ENCODE measurements around the gene KRT3. TPM values are rescaled to one million over a fixed set of nuclear protein-coding genes. Genes with fewer than 3 reads are reported as not detected.

KRT3 gene
- total and polyA plus RNA-seq, 2 donors from 2014 or later: not detected

DNA sequence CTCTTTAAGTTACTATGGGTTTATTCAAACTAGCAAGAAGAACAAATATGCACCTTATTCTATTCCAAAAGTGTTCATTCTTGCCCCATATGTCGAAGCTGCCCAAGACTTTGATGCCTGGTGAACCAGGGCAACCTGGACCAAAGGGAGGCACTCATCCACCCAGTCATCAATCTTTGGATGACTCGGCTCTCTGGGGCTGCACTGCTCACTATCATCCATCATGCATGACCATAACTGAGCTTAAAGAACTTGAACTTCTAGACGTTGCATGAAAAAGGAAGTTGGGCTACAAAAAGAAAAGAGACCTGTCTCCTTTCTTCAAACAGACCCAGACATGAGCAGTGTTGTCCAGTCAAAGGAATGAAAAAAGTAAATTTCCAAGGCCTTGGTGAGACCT lies 16.8 kb upstream of the KRT3 start:
- peak in 3 of 5 donors; percentile 19 to 54 (median 39) for DNase-seq
- Histone ChIP-seq H3K4me3 (ENCODE audit: low read length in 3 of 3) (no peak overlapping the region), H3K36me3 (ENCODE audit: control insufficient read depth in 2 of 3, insufficient read depth in 3 of 3, low read length in 3 of 3) (no peaks in the 10 kb centered on the region), H3K4me1 (ENCODE audit: control insufficient read depth in 2 of 3, insufficient read depth in 2 of 3, low read depth in 1 of 3, low read length in 3 of 3) (no peaks in the 10 kb centered on the region), H3K9me3 (ENCODE audit: control insufficient read depth in 2 of 3, insufficient read depth in 1 of 3, low read length in 3 of 3) (no peaks in the 10 kb centered on the region), H3K27ac (ENCODE audit: low read depth in 2 of 2, low read length in 2 of 2) (no peak overlapping the region), H3K27me3 (ENCODE audit: control insufficient read depth, insufficient read depth, low read length) (no peaks in the 10 kb centered on the region), H3K9ac (ENCODE audit: low read length in 3 of 3) (no peak overlapping the region)
- no peak for FAIRE-seq
- TF ChIP-seq, protein P1, sequence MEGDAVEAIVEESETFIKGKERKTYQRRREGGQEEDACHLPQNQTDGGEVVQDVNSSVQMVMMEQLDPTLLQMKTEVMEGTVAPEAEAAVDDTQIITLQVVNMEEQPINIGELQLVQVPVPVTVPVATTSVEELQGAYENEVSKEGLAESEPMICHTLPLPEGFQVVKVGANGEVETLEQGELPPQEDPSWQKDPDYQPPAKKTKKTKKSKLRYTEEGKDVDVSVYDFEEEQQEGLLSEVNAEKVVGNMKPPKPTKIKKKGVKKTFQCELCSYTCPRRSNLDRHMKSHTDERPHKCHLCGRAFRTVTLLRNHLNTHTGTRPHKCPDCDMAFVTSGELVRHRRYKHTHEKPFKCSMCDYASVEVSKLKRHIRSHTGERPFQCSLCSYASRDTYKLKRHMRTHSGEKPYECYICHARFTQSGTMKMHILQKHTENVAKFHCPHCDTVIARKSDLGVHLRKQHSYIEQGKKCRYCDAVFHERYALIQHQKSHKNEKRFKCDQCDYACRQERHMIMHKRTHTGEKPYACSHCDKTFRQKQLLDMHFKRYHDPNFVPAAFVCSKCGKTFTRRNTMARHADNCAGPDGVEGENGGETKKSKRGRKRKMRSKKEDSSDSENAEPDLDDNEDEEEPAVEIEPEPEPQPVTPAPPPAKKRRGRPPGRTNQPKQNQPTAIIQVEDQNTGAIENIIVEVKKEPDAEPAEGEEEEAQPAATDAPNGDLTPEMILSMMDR (IDR thresholded peaks at IDR 0.05; ENCODE audit: borderline replicate concordance, extremely low read depth, insufficient read depth): no peak
- intact Hi-C loops (cut with DNase I): no loop called here

DNA sequence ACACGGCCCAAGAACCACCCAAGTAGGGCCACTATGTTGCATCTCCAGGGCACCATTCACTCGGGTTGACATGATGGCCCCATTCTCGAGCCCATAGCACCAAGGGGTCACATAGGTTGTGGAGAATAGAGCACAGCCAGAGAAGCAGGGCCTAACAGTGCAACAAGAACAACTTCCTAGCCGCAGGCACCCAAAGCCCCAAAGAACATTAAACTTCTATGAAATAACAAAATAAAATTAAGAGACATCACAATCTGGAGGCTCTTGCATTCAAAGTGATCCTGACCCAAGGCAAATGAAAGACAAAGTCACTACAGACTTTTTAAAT lies 16.1 kb upstream of the KRT3 start:
- no peaks in the 10 kb centered on the region for H3K27me3 ChIP-seq (ENCODE audit: control insufficient read depth, insufficient read depth, low read length)

DNA sequence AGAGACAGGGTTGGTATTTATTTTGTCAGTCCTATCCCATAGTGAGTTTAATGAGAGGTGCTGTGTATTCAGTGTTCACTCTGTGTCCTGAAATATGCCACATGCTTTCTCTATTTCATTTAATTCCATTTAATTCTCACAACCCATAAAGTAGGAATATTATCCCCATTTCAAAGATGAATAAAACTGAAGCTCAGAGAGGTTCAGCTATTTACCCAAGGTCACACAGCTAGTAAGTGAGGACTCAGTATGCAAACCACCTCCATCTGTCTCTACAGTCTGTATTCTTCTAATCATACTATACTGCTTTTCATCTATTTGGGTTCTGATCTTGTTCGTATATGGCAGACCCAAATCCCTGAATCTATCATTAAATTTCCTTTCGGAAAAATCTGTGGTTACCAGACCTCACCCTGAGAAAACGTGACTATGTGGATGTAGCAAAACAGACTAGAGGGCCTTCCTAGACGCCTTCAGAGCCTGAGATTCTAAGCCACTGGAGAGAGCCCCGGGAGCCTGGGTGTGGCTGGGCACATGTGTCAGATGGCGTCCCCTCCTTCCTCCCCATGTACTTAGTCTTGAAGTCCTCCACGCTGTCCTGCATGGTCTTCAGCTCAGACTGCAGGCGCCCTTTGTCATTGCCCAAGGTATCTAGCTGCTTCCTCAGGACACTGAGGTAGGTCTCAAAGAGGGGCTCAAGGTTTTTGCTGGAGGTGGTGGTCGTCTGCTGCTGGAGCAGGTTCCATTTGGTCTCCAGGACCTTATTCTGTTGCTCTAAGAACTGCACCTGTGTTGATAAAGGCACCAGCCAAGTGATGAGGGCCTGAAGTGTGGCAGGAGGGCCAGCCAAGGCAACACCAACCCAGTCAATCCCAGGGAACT lies 15.5 kb upstream of the KRT3 start:
- Histone ChIP-seq H3K27me3 (ENCODE audit: control insufficient read depth, insufficient read depth, low read length) (no peaks in the 10 kb centered on the region), H3K4me3 (ENCODE audit: low read length in 3 of 3) (no peak overlapping the region), H3K36me3 (ENCODE audit: control insufficient read depth in 2 of 3, insufficient read depth in 3 of 3, low read length in 3 of 3) (no peaks in the 10 kb centered on the region), H3K9me3 (ENCODE audit: control insufficient read depth in 2 of 3, insufficient read depth in 1 of 3, low read length in 3 of 3) (no peaks in the 10 kb centered on the region), H3K4me1 (ENCODE audit: control insufficient read depth in 2 of 3, insufficient read depth in 2 of 3, low read depth in 1 of 3, low read length in 3 of 3) (no peaks in the 10 kb centered on the region), H3K27ac (ENCODE audit: low read depth in 2 of 2, low read length in 2 of 2) (no peak overlapping the region), H3K9ac (ENCODE audit: low read length in 3 of 3) (no peak overlapping the region)
- intact Hi-C loops (cut with DNase I): no loop called here
- no peak for FAIRE-seq
- TF ChIP-seq, protein P1 (IDR thresholded peaks at IDR 0.05; ENCODE audit: borderline replicate concordance, extremely low read depth, insufficient read depth): no peak
- no peak for DNase-seq

More for the DNA sequence above, 16.1 kb upstream of the KRT3 start:
- intact Hi-C loops (cut with DNase I): no loop called here
- Histone ChIP-seq H3K9me3 (ENCODE audit: control insufficient read depth in 2 of 3, insufficient read depth in 1 of 3, low read length in 3 of 3) (no peaks in the 10 kb centered on the region), H3K4me1 (ENCODE audit: control insufficient read depth in 2 of 3, insufficient read depth in 2 of 3, low read depth in 1 of 3, low read length in 3 of 3) (no peaks in the 10 kb centered on the region), H3K27ac (ENCODE audit: low read depth in 2 of 2, low read length in 2 of 2) (no peak overlapping the region), H3K9ac (ENCODE audit: low read length in 3 of 3) (no peak overlapping the region), H3K4me3 (ENCODE audit: low read length in 3 of 3) (no peak overlapping the region), H3K36me3 (ENCODE audit: control insufficient read depth in 2 of 3, insufficient read depth in 3 of 3, low read length in 3 of 3) (no peaks in the 10 kb centered on the region)
- no peak for FAIRE-seq
- no peak for DNase-seq
- TF ChIP-seq, protein P1 (IDR thresholded peaks at IDR 0.05; ENCODE audit: borderline replicate concordance, extremely low read depth, insufficient read depth): no peak
